ENCODE measurements around the gene THSD7B.
"Not testable (repeated sequence)": the region's sequence is repeated elsewhere in the genome, so short reads cannot be mapped to it uniquely, and the experiment has no call there.

THSD7B gene

DNA sequence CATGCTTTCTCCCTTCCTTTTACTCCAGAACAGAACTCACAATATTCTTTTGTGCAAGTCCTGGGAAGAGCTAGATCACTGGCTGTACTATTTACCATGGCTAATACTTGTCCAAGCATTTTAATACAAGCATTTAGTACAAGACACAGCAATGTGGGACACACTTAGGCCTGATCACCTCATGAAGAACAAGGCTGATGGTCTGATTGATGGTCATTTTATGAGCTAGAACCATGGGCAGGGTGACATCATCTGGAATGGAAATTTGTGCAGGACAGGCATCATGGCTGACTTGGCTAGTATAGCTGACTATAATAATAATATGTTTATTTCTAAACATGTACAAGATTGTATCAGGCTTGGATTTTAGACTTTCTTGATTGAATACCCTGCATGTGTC, 824.8 kb downstream of the THSD7B start:
- DNase-seq, result no peak

DNA sequence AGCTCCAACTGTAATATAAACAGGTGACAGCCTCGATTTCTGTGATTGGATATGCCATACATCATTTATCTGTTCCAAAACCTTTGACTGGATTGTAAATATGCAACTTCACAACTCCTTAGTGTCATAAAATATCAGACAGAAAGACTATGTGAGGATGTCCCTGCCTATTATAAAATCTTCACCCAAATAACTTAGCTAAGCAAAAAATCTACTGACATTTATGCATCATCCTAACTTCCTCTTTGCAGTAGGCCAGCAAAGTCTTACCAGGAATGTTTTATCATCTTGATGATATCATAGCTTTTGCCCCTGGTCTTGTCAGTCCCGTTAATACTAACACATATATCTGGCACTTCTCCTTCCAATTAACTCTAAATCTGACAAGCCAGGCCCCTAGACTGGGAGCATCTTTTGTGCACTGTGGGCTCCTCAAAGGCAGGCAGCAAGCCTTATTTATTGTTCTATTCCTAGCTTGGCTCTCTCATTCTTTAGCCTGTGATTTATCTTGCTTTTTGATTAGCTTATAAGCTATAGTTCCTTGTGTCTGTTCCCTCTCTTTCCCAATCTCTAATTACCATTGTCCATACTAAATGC, 842.5 kb downstream of the THSD7B start:
- DNase-seq, result no peak

DNA sequence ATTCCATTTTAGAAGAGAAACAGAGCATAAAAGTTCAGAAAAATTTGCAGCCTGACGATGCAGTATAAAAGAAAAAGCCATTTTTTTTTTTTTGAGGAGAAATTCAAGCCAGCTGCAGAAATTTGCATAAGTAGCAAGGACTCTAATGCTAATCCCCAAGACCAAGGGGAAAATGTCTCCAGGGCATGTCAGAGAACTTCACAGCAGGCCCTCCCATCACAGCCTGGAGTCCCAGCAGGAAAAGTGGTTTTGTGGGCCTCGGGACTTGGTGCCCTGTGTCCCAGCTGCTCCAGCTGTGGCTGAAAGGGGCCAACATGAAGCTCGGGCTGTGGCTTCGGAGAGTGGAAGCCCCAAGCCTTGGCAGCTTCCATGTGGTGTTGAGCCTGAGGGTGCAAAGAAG, 873.6 kb downstream of the THSD7B start:
- no peak for DNase-seq

DNA sequence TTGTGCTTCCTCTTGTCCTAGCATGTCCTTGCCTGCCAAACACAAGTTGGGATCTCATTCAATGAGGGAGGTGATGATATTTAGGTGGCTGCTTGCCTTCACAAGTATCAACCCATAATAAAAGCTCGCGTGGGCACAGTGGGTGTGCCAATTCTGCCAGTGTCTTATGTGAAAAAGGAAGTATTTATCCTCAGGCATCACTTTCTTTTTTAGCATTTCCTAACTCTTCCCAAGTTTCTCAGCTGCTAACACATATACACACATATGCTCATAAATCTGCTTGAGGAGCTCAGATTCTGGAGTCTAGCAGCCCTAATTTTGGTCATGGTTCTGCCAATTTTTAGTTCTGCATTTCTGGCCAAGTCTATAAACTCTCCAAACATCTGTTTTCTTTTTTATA, 879.4 kb downstream of the THSD7B start:
- DNase-seq, result no peak

DNA sequence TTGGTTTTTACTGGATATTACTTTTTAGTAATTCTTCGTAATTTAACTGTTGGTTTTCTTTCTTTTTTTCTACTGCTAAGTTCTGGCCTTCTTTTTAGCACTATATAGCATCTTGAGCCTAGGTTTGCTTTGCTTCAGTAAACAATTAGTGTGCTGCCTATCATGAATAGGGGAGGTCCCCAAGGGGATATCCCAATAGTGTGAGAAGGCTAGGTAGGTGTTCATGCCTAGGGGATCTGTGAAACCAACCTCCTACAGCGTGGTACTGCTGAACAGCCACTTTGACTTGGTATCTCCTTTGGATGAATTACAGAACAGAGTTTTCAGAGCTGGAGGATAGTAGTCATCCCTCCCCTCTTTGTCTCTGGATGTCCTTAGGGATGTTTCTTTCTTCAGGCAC, 888.7 kb downstream of the THSD7B start:
- DNase-seq, result no peak

DNA sequence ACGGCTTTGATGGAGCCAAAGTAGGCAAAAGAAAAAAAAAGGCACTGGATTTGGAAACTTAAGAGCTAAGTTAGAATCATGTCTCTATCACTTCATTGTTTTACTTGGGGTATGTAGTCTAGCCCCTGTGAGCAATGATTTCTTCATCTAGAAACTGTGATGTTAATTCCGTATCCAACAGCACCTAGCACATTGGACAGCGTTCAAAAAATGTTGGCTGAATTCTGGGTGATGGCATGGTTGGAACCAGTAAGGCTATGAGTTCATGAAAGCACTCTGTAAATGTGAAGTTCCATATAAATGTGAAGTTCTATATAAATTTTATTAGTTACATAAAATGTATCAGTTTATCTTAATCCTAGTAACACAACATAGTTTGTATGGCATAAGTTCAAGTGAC, 890.5 kb downstream of the THSD7B start:
- DNase-seq, result no peak

DNA sequence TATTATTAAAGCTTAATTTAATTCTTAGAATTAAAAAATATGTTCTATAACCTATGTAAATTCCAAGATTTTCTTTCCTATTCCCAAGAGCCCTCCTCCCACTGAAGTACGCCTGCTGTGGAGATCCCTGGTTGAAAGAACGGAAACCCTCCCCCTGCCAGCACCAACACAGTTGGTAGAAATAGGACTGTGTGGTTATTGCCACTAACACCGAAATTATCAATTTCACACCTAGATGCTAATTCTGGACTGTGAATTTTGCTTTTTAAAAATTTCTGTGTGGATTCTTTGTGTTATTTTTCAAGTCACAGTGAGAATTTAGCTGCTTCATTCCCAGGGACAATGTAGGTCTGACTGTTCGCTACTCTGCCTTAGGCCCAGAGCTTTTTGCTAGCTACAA, 893.1 kb downstream of the THSD7B start:
- DNase-seq, result no peak

DNA sequence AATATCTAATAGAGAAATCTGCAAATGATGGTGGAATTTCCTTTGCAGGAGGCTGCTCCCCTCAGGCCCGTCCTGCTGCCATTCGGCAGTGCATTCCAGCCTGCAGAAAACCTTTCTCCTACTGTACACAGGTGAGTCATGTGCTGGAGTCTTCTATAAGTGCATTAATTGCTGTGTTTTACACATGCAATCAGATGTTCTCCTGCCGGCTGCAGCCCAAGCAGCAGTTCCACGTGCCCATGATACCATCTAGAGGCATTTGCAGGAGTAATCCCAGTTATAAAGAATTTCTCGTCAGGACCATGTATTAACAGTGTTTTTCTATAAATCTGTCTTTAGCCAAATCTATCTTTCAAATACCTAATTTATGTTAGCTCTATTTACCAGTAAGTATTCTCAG, 894.3 kb downstream of the THSD7B start:
- DNase-seq, result no peak

DNA sequence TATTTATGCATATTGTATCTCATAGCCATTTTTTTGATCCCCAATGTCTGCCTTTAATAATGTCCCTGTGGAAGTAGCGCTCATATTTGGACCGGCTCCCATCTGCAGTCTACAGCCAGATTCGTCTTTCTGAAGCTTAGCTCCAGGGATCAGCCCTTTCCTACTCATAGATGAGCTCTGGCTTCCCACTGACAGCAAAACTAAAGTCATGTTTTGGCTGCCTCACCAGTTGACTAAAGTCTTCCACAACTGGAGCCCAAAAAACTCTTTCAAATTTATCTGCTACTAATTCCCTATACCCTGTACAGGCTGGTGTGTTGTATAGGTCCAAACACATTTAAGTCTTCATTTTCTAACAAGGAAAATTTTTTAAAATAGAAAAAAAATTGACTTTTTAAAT, 904.8 kb downstream of the THSD7B start:
- no peak for DNase-seq

DNA sequence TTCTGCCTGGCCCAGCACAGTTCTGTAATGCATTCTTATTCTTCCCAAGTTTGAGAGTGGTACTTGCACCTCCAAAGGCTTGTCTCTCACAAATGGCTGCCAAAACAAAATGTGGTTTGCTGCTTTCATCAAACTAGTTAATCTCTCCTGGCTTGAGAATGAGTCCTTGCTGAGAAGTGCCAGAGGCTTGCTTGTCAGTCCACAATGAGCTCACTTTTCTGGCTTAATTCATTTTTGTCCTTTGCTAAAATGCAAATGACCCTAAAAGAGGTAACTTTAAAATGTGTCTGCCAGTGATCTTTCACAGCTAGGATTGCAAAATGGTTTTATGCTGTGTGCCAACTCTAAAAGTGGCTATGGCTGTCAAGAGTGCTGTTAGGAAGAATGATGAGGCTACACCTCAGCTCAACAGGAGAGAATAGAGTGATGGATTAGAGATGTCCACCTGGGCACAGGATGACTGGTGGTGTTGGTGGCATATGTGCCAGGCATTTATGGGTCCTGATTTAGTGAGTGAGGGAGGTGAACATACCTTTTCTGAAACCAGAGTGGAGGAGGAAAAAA, 907.7 kb downstream of the THSD7B start:
- DNase-seq, result no peak

DNA sequence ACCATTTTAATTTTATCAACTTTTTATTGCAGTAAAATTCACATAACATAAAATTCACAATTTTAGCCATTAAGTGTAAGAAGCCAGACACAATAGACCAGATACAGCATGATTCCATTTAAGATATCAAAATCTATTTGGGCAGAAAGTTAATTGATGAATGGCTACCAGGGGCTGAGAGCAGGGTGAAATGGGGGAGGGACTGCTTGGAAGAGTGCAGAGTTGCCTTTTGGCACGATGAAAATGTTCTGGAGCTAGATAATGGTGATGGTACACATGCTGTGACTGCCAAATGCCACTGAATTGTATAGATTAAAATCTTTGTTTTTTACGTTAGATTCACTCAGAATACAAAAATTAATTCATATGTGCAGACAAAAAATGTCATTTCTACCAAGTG, 909.6 kb downstream of the THSD7B start:
- no peak for DNase-seq

DNA sequence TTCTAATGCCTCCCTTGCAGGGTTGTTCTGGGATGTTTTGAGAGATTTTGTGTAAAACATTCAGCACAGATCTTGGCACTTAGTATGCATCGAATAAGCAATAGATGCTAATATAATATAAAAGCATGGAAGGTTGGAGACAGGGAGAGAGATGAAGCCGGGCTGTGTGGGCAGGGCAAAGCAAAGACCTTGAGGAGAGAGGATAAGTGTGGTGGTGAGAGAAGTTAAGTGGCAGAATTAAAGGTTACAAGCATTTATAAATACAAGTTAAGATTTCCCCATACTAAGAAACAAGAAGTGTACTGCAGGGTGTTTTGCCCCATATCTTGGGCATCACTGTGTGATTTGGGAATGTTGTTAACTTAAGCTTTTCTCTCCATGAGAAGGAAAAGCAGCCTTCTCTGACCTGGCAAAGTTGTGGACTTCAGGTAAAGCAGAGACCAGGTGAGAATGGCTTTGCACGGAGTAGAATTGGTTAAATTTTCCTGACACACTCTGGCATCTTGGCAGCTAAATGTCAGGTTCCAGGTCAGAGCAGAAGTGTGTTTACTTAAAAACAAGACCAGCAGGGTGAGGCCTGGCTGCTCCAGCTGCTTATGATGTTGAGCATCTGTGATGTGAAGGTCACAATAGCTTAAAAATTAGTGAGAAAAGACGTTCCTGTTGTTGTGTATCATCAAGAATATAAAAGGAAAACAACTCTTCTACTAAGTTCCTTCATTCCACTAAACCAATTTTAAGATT, 910.4 kb downstream of the THSD7B start:
- no peak for DNase-seq

DNA sequence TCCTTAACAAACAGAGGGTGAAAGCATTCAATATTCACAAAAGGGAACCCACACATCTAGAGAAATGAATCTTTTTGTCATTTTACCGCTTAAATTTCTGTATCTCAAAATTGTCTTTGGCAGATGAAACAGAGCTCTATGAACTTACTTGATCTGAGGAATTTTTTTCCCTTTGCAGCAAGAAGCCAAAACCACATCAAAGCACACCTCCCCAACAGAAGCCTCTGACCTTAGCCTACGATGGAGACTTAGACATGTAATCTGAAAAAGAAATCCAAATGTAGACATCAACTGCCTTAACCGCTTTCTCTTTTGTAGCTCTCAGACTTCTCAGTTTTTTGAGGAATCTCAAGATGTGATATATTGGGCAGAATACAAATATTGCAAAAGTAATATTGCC, 911.0 kb downstream of the THSD7B start:
- DNase-seq, result no peak

DNA sequence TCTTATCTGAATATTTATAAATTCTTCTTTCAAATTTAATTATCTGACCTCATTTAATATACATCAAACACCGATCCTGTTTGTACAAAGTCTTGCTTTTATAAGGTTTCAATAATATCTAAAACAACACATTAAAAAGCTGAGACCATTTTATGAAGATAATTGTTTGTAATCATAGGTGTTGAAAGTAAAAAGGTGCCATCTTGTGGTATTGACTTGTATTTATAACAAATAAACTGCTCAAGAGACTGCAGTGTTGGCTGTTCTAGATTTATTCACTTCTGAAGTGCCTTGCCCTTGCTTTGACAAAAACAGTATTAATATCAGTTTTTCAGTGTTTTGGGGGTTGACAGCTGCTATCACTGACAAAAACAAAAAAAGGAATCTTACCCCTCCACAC, 912.1 kb downstream of the THSD7B start:
- no peak for DNase-seq

DNA sequence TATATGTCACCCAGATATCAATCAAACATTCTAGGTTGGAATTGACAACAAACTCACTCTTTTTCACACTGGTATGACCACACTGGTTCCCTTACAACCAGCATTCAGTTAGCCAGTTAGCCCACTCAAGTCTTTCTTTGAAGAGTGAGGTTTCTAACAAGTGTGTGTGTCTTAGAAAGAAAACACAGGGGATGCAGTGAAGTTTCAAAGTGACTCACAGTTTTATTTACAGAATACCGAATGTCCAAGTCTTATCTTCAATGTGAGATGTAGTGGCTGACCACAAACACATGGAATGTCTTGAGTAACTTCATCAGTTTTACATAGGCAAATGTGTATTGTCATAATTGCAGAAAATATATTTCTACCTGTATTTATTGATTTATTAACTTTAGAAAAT, 924.2 kb downstream of the THSD7B start:
- DNase-seq, result no peak

DNA sequence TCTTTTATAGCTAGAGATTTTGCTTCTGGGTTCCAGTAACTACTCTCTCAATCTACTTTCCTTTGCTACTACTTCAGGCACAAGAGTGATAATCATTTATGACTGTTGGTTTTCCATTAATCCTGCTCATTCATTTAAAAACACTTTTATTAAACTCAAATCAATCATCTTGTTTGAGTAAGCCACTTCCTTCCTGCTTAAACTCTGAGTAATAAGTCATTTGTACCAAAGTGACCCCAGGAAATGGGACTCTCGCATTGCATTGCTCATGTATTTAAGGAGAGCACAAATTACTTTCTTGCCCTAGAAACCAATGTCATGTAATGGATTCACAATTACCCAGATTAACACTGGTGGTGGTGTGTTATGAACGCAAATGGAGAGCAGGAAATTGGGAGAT, 928.2 kb downstream of the THSD7B start:
- DNase-seq, result no peak

DNA sequence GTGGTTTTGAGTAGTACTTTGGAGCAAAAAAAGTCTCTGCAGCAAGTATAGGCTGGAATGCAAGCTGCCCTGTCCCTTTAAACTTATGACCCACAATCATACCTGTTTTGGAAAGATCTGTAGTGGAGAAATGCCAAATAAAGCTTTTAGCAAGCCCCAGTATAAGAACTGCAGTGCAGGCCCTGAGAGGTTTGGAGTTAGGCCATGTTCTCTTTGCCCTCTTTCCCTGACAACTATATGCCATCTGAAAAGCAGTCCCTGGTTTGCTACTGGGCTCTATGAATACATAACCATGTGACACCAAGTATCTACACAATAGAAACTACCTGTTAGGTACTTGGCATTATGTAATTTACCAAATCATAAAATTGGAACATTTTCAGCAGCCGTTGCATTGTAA, 931.6 kb downstream of the THSD7B start:
- DNase-seq, result no peak

DNA sequence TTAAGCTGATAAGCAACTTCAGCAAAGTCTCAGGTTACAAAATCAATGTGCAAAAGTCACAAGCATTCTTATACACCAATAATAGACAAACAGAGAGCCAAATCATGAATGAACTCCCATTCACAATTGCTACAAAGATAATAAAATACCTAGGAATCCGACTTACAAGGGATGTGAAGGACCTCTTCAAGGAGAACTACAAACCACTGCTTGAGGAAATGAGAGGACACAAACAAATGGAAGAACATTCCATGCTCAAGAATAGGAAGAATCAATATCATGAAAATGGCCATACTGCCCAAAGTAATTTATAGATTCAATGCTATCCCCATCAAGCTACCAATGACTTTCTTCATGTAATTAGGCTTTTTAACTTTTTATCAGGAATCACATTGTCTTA, 934.9 kb downstream of the THSD7B start:
- DNase-seq, result not testable (repeated sequence)

DNA sequence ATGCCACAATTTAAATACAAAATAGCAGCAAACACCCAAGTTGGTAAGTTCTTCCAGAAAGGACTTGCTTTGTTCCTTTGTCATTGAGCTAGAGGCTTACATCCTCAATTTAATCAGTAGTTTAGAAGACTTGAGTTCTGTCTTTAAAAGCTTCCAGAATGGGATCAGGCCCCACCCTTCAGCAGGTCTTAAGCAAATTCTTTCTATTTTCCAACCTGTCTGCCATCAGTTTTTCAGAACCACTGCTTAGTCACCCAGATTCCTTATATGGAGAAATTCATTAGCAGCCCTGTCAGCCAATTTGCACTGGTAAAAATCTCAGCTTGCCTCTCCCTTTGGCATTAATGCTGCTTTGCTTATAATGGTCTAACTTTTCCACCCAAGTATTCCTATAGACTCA, 935.3 kb downstream of the THSD7B start:
- DNase-seq, result no peak

DNA sequence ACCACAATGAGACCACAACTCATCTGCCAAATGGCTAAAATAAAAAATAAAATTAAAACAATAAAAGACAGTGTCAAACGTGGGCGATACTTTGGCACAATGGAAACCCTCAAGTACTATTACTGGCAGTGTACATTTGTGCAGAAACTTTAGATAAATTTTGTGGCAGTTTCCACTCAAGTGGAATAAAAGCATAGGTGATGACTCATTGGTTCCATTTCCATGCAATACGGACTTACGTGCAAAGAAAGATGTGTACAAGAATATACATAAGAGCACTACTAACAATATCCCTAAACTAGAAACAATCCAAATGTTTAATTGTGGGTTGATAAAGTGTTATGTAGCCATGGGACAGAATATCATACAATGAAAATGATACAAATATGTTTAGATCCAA, 940.0 kb downstream of the THSD7B start:
- DNase-seq, result no peak

DNA sequence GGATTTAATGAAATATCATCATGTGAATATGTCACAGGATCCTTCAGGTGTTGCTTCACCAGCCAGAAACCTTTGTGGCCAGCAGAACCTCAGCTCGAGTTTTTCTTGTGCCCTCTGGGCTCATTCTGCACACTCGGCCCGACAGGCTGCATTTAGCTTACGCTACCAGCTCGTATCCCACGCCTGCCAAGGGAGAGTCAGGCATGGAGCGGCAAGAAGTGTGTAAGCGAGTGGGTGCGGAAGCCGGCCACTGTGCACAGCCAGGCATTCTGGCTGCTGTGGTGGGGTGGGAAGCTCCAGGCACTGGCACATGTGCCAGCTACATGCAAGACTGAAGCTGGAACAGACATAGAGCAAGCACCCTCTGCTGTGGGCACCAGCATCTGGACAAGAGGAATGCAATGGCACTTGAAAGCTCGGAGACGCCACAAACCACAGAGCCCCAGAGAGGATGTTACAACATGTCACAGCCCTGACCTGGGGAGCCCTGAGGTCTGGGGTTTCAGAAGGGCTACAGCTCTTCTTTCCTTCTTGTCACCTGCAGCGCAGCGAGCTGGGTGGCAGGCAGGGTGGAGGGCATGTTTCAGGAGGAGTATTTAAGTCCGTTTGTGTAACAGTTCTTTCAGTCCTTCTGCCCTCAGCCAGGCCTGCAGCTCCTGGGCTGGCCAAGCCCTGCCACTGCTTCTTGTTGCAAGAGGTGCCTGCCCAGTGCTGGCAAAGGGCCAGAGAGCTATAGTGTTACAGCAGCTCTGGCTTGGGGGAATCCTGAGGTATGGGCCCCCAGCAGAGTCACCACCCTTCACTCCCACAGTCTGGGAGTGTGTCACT, 941.7 kb downstream of the THSD7B start:
- no peak for DNase-seq

DNA sequence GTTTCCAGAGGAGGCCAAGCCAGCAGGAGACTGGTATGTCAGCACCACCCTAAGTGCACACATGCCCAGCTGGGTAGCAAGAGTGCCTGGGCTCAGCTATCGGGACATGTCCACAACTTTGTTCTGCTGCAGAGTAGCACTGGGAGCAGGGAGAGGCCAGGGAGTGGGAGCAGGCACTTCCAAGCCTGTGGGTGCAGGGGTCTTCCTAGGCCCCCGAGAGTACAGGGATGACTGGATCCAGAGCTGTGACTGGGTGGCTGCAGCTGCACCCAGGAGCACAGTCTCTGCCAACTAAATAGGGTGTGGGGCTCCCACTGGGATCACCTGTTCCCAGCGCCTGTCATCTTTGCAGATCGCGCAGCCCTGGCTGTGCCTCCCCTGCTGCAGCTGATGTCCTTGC, 943.0 kb downstream of the THSD7B start:
- DNase-seq, result no peak

DNA sequence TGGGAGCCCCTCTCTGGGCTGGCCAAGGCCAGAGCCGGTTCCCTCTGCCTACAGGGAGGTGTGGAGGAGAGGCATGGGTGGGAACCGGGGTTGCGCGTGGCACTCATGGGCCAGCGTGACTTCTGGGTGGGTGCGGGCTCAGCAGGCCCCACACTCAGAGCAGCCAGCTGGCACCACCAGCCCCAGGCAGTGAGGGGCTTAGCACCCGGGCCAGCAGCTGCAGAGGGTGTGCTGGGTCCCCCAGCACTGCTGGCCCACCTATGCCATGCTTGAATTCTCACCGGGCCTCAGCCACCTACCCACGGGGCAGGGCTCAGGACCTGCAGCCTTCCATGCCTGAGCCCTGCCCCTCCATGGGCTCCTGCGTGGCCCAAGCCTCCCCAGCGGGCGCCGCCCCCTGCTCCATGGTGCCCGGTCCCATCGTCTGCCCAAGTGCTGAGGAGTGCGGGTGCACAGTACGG, 950.4 kb downstream of the THSD7B start:
- no peak for DNase-seq

DNA sequence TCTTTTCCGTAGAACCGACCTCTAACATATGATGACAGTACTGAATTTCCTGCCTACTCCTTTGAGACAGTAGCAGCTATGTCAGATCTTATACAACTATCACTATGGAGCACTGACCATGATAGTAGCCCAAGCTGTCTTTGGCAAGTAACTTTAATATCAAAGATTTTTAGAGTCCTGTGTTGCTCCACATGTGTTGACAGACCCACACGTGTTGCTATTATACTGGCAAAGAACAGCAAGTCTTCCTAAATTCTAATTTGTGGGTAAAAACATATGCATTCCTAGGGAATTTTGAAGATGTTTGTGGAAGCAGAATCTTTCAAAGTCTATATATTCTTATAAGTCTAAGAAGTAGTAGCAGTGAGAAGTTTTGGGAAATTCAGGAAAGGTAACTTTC, 953.4 kb downstream of the THSD7B start:
- no peak for DNase-seq

Measured in activated CD4-positive, alpha-beta T cell treated with anti-CD3 and anti-CD28 coated beads, Interleukin-2, Interleukin-6, amounts not matched to agents 100 ng/mL and 50 ng/mL, durations not matched to agents 16 hours and 8 hours (primary cell).